GM12872 (cell line): ENCODE measurements around the gene CTSA.

ENCODE experiments used
- CTCF ChIP-seq: IDR thresholded peaks from 3 replicates; pipeline ENCODE4 v1.5.1; 2011; ENCODE audit warnings: low read depth, mild to moderate bottlenecking, low read length, moderate library complexity; ENCODE audit not compliant: insufficient read depth

CTSA gene

GRCh38 chr20:45908084-45908483 lies 16.9 kb downstream of the CTSA start:
- no peak for TF ChIP-seq CTCF

- no peak for TF ChIP-seq CTCF
Observed at GRCh38 chr20:45909336-45909808, 18.2 kb downstream of the CTSA start.

GRCh38 chr20:45909817-45910669 lies 18.9 kb downstream of the CTSA start:
- no peak for TF ChIP-seq CTCF

GRCh38 chr20:45910670-45911485 lies 19.7 kb downstream of the CTSA start:
- TF ChIP-seq CTCF: no peak

- TF ChIP-seq CTCF: no peak
Observed at GRCh38 chr20:45911486-45912343, 20.6 kb downstream of the CTSA start, which contains the start of gene PLTP. TSS of gene PLTP (minus strand) at chr20:45912155. CDS start at chr20:45911452, 703 bp downstream.

- no peak for TF ChIP-seq CTCF
Observed at GRCh38 chr20:45912344-45912682, 21.2 kb downstream of the CTSA start.

- no peak for TF ChIP-seq CTCF
Observed at GRCh38 chr20:45913116-45913515, 22.0 kb downstream of the CTSA start.
